Fibroblast of lung (primary cell): Measurements from ENCODE around the gene WIPF1. TPM values are rescaled to one million over a fixed set of nuclear protein-coding genes. Genes with fewer than 3 reads are reported as not detected.
A peak's percentile ranks its signal among the peaks of the same experiment; 100 is the strongest.

Experiments used
- DNase-seq, 2 donors: peaks; one replicate each; pipeline versions ENCODE4 v3.0.0 to v3.0.0-alpha.2; 2010; ENCODE audit warnings: low read depth in 2 of 2
- H2AFZ ChIP-seq: 2 replicates; pipeline ENCODE4 v1.5.1; 2012; ENCODE audit warnings: low read length, control low read depth, inconsistent platforms
- H3K27ac ChIP-seq: 2 replicates; pipeline ENCODE4 v1.5.1; 2011; ENCODE audit warnings: low read length, control low read depth; ENCODE audit not compliant: insufficient read depth
- H3K27me3 ChIP-seq: 2 replicates; pipeline ENCODE4 v1.5.1; 2011; ENCODE audit warnings: mild to moderate bottlenecking, low read length; ENCODE audit not compliant: control insufficient read depth, insufficient read depth
- H3K36me3 ChIP-seq: 2 replicates; pipeline ENCODE4 v1.5.1; 2011; ENCODE audit warnings: low read length; ENCODE audit not compliant: control insufficient read depth, insufficient read depth
- H3K4me1 ChIP-seq: 2 replicates; pipeline ENCODE4 v1.5.1; 2011; ENCODE audit warnings: low read length; ENCODE audit not compliant: control insufficient read depth, insufficient read depth; ENCODE audit errors: extremely low read depth
- H3K4me2 ChIP-seq: 2 replicates; pipeline ENCODE4 v1.5.1; 2011; ENCODE audit warnings: low read length, control low read depth; ENCODE audit not compliant: insufficient read depth; ENCODE audit errors: extremely low read depth
- H3K4me3 ChIP-seq, 4 experiments: fragments of 200-600 bp in 1 of 4; sonication (generic) in 1 of 4; replicated peaks in 1 of 4; 2 replicates each; pipeline ENCODE4 v1.5.1; 2011 to 2016; ENCODE audit warnings: low read length in 4 of 4, low read depth in 3 of 4, mild to moderate bottlenecking in 3 of 4, control low read depth in 2 of 4, inconsistent platforms in 1 of 4, mixed read lengths in 1 of 4; ENCODE audit not compliant: insufficient read depth in 1 of 4; ENCODE audit errors: control extremely low read depth in 1 of 4
- H3K79me2 ChIP-seq: 2 replicates; pipeline ENCODE4 v1.5.1; 2012; ENCODE audit warnings: mild to moderate bottlenecking, low read length, inconsistent platforms; ENCODE audit not compliant: control insufficient read depth, insufficient read depth
- H3K9ac ChIP-seq: 2 replicates; pipeline ENCODE4 v1.5.1; 2011; ENCODE audit warnings: mild to moderate bottlenecking, low read length, control low read depth; ENCODE audit not compliant: insufficient read depth
- H3K9me3 ChIP-seq: 2 replicates; pipeline ENCODE4 v1.5.1; 2012; ENCODE audit warnings: low read depth, low read length; ENCODE audit not compliant: control insufficient read depth, insufficient read depth
- H4K20me1 ChIP-seq: 2 replicates; pipeline ENCODE4 v1.5.1; 2011; ENCODE audit warnings: low read length; ENCODE audit not compliant: control insufficient read depth, insufficient read depth; ENCODE audit errors: extremely low read depth
- CTCF ChIP-seq, 2 donors: IDR thresholded peaks in 1 of 2; conservative IDR thresholded peaks in 1 of 2; 1 replicate in 1 of 2; 2 replicates in 1 of 2; pipeline ENCODE4 v1.5.1; 2011 to 2012; ENCODE audit warnings: low read length in 2 of 2, control low read depth in 1 of 2, inconsistent platforms in 1 of 2, low read depth in 1 of 2, mild to moderate bottlenecking in 1 of 2
- EZH2 ChIP-seq: IDR thresholded peaks from 2 replicates; pipeline ENCODE4 v1.5.1; 2012; ENCODE audit warnings: low read length, control low read depth, mild to moderate bottlenecking; ENCODE audit errors: missing control alignments
- polyA plus RNA-seq, 2 donors: library from polyadenylated mRNA; depleted of rRNA in 1 of 2; stranded (reverse) in 1 of 2; unstranded in 1 of 2; fragments of >200 nt; gene quantifications; 2 replicates each; pipeline ENCODE4 v1.2.1, GENCODE V29; 2011 to 2012; ENCODE audit warnings: missing spikeins in 1 of 2
- total RNA-seq: library from RNA; depleted of rRNA; stranded (reverse); fragments of >200 nt; gene quantifications from 2 replicates; pipeline ENCODE4 v1.2.1, GENCODE V29; 2014

WIPF1 gene
- total and polyA plus RNA-seq, 2 donors (not counting 1 experiment from before 2014, with no cell fraction given), result 10.7 to 23.6 TPM

DNA sequence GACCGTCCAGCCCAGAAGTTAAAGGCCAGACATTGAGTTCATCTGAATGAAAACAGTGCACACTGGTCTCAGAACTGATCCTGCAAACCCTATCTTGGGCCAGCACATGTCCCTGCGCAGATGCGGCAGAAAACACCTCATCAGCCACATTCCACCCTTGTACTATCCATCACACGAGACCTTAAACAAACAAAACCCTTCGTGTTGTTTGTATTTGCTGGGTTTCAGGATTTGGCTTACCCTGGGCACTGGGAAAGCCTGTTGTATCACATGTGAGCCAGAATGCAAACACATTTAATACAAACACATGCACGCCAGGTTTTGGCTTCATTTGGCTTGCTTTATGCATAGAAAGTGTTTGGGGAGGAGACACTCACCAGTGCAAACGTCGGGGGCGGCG is 12.5 kb downstream of the WIPF1 start:
- Histone ChIP-seq H3K27me3 (no peaks in the 10 kb centered on the region), H2AFZ (no peak overlapping the region), H3K27ac (no peak overlapping the region), H3K36me3 (no peaks in the 10 kb centered on the region), H3K9ac (no peak overlapping the region), H3K4me1 (no peaks in the 10 kb centered on the region), H3K9me3 (no peaks in the 10 kb centered on the region), H3K79me2 (no peaks in the 10 kb centered on the region), H3K4me2 (peak overlapping the region; percentile 8), H3K4me3 (no peak overlapping the region), H4K20me1 (no peaks in the 10 kb centered on the region)
- no peak for TF ChIP-seq EZH2
- no peak for TF ChIP-seq CTCF (conservative IDR thresholded peaks at IDR 0.05 in 1 of 2, IDR thresholded peaks at IDR 0.05 in 1 of 2; ENCODE audit: low read depth in 1 of 2, low read length in 2 of 2)
- no peak for DNase-seq

DNA sequence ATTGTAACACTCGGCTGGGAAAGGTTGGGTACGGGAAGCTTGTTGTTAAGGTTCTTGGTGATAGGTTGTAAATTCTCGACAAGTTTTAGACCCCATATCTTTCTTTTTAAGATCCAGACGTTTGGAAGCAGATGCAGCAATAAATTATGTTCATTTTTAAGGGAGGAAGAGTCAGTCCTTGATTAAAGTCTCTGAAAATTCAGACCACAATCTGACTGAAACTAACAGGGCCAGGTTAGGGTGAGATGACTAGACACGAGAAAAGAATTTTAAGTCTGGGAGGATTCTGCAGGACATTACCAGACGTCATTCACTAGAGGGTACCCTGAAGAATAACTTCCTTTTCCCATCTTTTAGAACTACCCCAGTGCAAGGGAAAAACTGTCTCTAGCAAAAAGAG is 16.1 kb downstream of the WIPF1 start:
- no peaks in the 10 kb centered on the region for H3K79me2 ChIP-seq
- no peaks in the 10 kb centered on the region for H3K36me3 ChIP-seq
- no peak overlapping the region for H3K27ac ChIP-seq
- H4K20me1 ChIP-seq, result no peaks in the 10 kb centered on the region
- no peaks in the 10 kb centered on the region for H3K9me3 ChIP-seq
- no peak overlapping the region for H3K9ac ChIP-seq
- no peak for TF ChIP-seq EZH2
- no peak for TF ChIP-seq CTCF (conservative IDR thresholded peaks at IDR 0.05 in 1 of 2, IDR thresholded peaks at IDR 0.05 in 1 of 2; ENCODE audit: low read depth in 1 of 2, low read length in 2 of 2)
- H3K27me3 ChIP-seq, result no peaks in the 10 kb centered on the region
- no peak overlapping the region for H3K4me3 ChIP-seq
- H2AFZ ChIP-seq, result no peak overlapping the region
- H3K4me1 ChIP-seq, result peaks cover 2% of the 10 kb centered on the region
- no peak overlapping the region for H3K4me2 ChIP-seq
- DNase-seq, result no peak

GRCh38 chr2:174580951-174581350 is 16.7 kb downstream of the WIPF1 start:
- H3K27ac ChIP-seq, result no peak overlapping the region
- no peaks in the 10 kb centered on the region for H3K36me3 ChIP-seq
- H3K4me3 ChIP-seq, result no peak overlapping the region
- H3K79me2 ChIP-seq, result no peaks in the 10 kb centered on the region
- H2AFZ ChIP-seq, result no peak overlapping the region
- TF ChIP-seq CTCF (conservative IDR thresholded peaks at IDR 0.05 in 1 of 2, IDR thresholded peaks at IDR 0.05 in 1 of 2; ENCODE audit: low read depth in 1 of 2, low read length in 2 of 2) (no peak), EZH2 (no peak)
- H3K4me2 ChIP-seq, result no peak overlapping the region
- DNase-seq, result no peak
- no peaks in the 10 kb centered on the region for H3K27me3 ChIP-seq
- no peaks in the 10 kb centered on the region for H3K9me3 ChIP-seq
- H3K4me1 ChIP-seq, result peaks cover 2% of the 10 kb centered on the region
- no peaks in the 10 kb centered on the region for H4K20me1 ChIP-seq
- H3K9ac ChIP-seq, result no peak overlapping the region
